B cell (primary cell): ENCODE data around the gene KIAA0232. TPM values are rescaled to one million over a fixed set of nuclear protein-coding genes. Genes with fewer than 3 reads are reported as not detected.

Experiments used
- ATAC-seq: fragments of 200-7000 bp; cut with Tn5 transposase; one replicate; pipeline ENCODE4 v1.10.0; 2021; ENCODE audit warnings: low read depth, mild to moderate bottlenecking, moderate number of reproducible peaks, moderate library complexity
- CTCF ChIA-PET: fragments of 350-600 bp; sonication (Branson Sonifier 250); formaldehyde crosslinking; loops from one replicate; lab custom pipeline; 2021; ENCODE audit warnings: antibody characterized with exemption, inconsistent platforms; lab: Charles Lee
- POLR2A ChIA-PET: fragments of 350-600 bp; sonication (Branson Sonifier 250); formaldehyde crosslinking; loops from one replicate; lab custom pipeline; 2021; ENCODE audit warnings: antibody characterized with exemption; lab: Charles Lee
- DNase-seq: peaks from one replicate; pipeline ENCODE4 v3.0.0; 2013
- H2AFZ ChIP-seq: 2 replicates; pipeline ENCODE4 v1.6.1; 2012; ENCODE audit warnings: mild to moderate bottlenecking, low read depth, low read length; ENCODE audit not compliant: insufficient read depth, poor library complexity, severe bottlenecking
- H3K27ac ChIP-seq, 2 donors: 1 replicate in 1 of 2; 2 replicates in 1 of 2; pipeline ENCODE4 v1.5.1; 2012 to 2013; ENCODE audit warnings: low read length in 2 of 2, mild to moderate bottlenecking in 2 of 2, moderate library complexity in 1 of 2
- H3K27me3 ChIP-seq, 4 experiments: fragments of 200-600 bp in 1 of 4; sonication (generic) in 1 of 4; replicated peaks in 1 of 4; 1 replicate in 2 of 4; 2 replicates in 2 of 4; pipeline versions ENCODE4 v1.6.1 to v1.7.0; 2013 to 2016; ENCODE audit warnings: low read length in 3 of 4, mild to moderate bottlenecking in 2 of 4, mixed read lengths in 1 of 4, moderate library complexity in 1 of 4; ENCODE audit not compliant: insufficient read depth in 4 of 4, control insufficient read depth in 3 of 4; ENCODE audit errors: control extremely low read depth in 1 of 4
- H3K36me3 ChIP-seq, 2 experiments: replicated peaks in 1 of 2; 1 replicate in 1 of 2; 2 replicates in 1 of 2; pipeline versions ENCODE4 v1.6.1 to v1.7.1; 2013; ENCODE audit warnings: low read length in 1 of 2; ENCODE audit not compliant: insufficient read depth in 2 of 2, control insufficient read depth in 1 of 2; ENCODE audit errors: control extremely low read depth in 1 of 2, extremely low read depth in 1 of 2
- H3K4me1 ChIP-seq, 2 donors: fragments of 200-600 bp in 1 of 2; sonication (generic) in 1 of 2; 1 replicate in 1 of 2; 2 replicates in 1 of 2; pipeline versions ENCODE4 v1.5.1 to v1.6.1; 2013 to 2017; ENCODE audit warnings: low read length in 2 of 2; ENCODE audit not compliant: control insufficient read depth in 2 of 2, insufficient read depth in 2 of 2
- H3K4me2 ChIP-seq: replicated peaks from 2 replicates; pipeline ENCODE3; 2012; ENCODE audit warnings: mild to moderate bottlenecking, low read depth, low read length; ENCODE audit not compliant: poor library complexity, severe bottlenecking
- H3K4me3 ChIP-seq, 5 experiments: fragments of 200-600 bp in 1 of 5; sonication (generic) in 1 of 5; 1 replicate in 3 of 5; 2 replicates in 2 of 5; pipeline versions ENCODE4 v1.5.1 to v1.7.0; 2011 to 2016; ENCODE audit warnings: low read length in 4 of 5, mild to moderate bottlenecking in 4 of 5, low read depth in 2 of 5, control low read depth in 1 of 5, moderate library complexity in 1 of 5; ENCODE audit not compliant: insufficient read depth in 1 of 5; ENCODE audit errors: control extremely low read depth in 1 of 5, extremely low read depth in 1 of 5
- H3K79me2 ChIP-seq: fragments of 200-600 bp; sonication (generic); one replicate; pipeline ENCODE4 v1.6.0; 2016; ENCODE audit warnings: low read length; ENCODE audit not compliant: control insufficient read depth, insufficient read depth
- H3K9ac ChIP-seq: fragments of 200-600 bp; sonication (generic); 2 replicates; pipeline ENCODE4 v1.6.1; 2017; ENCODE audit warnings: mild to moderate bottlenecking, low read length, moderate library complexity
- H3K9me3 ChIP-seq, 3 donors: one replicate each; pipeline versions ENCODE4 v1.6.1 to v1.7.1; 2013; ENCODE audit warnings: low read length in 2 of 3; ENCODE audit not compliant: control insufficient read depth in 2 of 3, insufficient read depth in 1 of 3; ENCODE audit errors: control extremely low read depth in 1 of 3
- H4K20me1 ChIP-seq: 2 replicates; pipeline ENCODE4 v1.6.0; 2012; ENCODE audit warnings: mild to moderate bottlenecking, low read length; ENCODE audit not compliant: insufficient read depth, control insufficient read depth, poor library complexity, severe bottlenecking
- H3K27ac Mint-ChIP-seq: one replicate; pipeline ENCODE4 v1.8.0; 2021; ENCODE audit warnings: mixed read lengths
- H3K27me3 Mint-ChIP-seq: one replicate; pipeline ENCODE4 v1.8.0; 2021; ENCODE audit warnings: mixed read lengths
- H3K4me1 Mint-ChIP-seq: one replicate; pipeline ENCODE4 v1.8.0; 2021; ENCODE audit warnings: mixed read lengths
- H3K4me3 Mint-ChIP-seq: one replicate; pipeline ENCODE4 v1.8.0; 2021; ENCODE audit warnings: mixed read lengths
- H3K9me3 Mint-ChIP-seq: one replicate; pipeline ENCODE4 v1.8.0; 2022; ENCODE audit warnings: mixed read lengths; ENCODE audit not compliant: insufficient read depth
- EZH2 ChIP-seq: IDR thresholded peaks from 2 replicates; pipeline ENCODE4 v1.6.1; 2012; ENCODE audit warnings: borderline replicate concordance, low read depth, mild to moderate bottlenecking, moderate library complexity, low read length; ENCODE audit not compliant: insufficient read depth, poor library complexity, severe bottlenecking
- WGBS: methylation state at CpG from one replicate; pipeline ENCODE4 v1.1.5; 2013; ENCODE audit warnings: missing lambda C conversion rate; ENCODE audit not compliant: insufficient coverage; 5-methylcytosine and 5-hydroxymethylcytosine counted together
- intact Hi-C: fragments of 100-400 bp; cut with micrococcal nuclease; formaldehyde crosslinking; loops from one replicate; pipeline ENCODE4 v1.10.0; 2022
- polyA plus RNA-seq: library from polyadenylated mRNA; depleted of rRNA; stranded (reverse); fragments of >200 nt; gene quantifications from 2 replicates; pipeline ENCODE4 v1.2.3, GENCODE V29; 2012
- total RNA-seq, 2 donors: library from RNA; stranded (reverse); fragments of 120-200 nt in 1 of 2; gene quantifications; 1 replicate in 1 of 2; 2 replicates in 1 of 2; pipeline versions ENCODE4 v1.2.3 to v1.2.4, GENCODE V29; 2013 to 2022
- TF ChIP-seq, protein P1 (sequence below): fragments of 200-600 bp; IDR thresholded peaks from one replicate; pipeline ENCODE4 v1.8.0; 2022; ENCODE audit warnings: antibody characterized with exemption, mild to moderate bottlenecking

KIAA0232 gene
- total and polyA plus RNA-seq, 2 donors (not counting 1 experiment from before 2014, with no cell fraction given) = 2.9 to 20.8 TPM

DNA sequence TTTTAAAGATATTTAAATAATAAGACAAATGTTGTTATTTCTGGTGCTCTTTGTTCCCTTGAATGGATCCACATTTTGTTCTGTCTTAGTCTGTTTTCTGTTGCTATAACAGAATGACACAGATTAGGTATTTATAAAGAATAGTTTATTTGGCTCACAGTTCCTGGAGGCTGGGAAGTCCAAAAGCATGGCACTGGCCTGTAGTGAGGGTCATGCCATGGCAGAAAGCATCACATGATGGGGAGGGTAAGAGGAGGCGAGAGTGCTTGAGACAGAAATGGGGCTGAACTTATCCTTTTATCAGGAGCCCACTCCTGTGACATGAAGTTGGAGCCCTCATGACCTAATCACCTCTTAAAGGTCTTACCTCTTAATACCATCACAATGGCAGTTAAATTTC is 38.2 kb downstream of the KIAA0232 start:
- Histone ChIP-seq H2AFZ (no peak overlapping the region), H3K4me3 (no peak overlapping the region), H3K79me2 (peaks cover 39% of the 10 kb centered on the region), H3K27me3 (no peaks in the 10 kb centered on the region), H3K9ac (no peak overlapping the region), H3K36me3 (peaks cover 3 to 17% of the 10 kb centered on the region in 2 experiments), H3K4me1 (no peaks in the 10 kb centered on the region), H3K27ac (no peak overlapping the region), H4K20me1 (no peaks in the 10 kb centered on the region), H3K9me3 (peaks cover 1 to 28% (median 4%) of the 10 kb centered on the region in 3 donors), H3K4me2 (no peak overlapping the region)
- ATAC-seq (no peak), DNase-seq (no peak)
- Mint-ChIP-seq H3K27ac (no peak overlapping the region), H3K9me3 (peaks cover 5% of the 10 kb centered on the region), H3K4me3 (no peak overlapping the region), H3K4me1 (peaks cover 9% of the 10 kb centered on the region), H3K27me3 (no peaks in the 10 kb centered on the region)
- TF ChIP-seq, protein P1, sequence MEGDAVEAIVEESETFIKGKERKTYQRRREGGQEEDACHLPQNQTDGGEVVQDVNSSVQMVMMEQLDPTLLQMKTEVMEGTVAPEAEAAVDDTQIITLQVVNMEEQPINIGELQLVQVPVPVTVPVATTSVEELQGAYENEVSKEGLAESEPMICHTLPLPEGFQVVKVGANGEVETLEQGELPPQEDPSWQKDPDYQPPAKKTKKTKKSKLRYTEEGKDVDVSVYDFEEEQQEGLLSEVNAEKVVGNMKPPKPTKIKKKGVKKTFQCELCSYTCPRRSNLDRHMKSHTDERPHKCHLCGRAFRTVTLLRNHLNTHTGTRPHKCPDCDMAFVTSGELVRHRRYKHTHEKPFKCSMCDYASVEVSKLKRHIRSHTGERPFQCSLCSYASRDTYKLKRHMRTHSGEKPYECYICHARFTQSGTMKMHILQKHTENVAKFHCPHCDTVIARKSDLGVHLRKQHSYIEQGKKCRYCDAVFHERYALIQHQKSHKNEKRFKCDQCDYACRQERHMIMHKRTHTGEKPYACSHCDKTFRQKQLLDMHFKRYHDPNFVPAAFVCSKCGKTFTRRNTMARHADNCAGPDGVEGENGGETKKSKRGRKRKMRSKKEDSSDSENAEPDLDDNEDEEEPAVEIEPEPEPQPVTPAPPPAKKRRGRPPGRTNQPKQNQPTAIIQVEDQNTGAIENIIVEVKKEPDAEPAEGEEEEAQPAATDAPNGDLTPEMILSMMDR = no peak
- TF ChIP-seq EZH2 = no peak
- ChIA-PET POLR2A (no interaction called here), CTCF (no interaction called here)
- intact Hi-C loops = no loop called here
- no CpG with 5 or more reads among the region's 1 CpG for WGBS

DNA sequence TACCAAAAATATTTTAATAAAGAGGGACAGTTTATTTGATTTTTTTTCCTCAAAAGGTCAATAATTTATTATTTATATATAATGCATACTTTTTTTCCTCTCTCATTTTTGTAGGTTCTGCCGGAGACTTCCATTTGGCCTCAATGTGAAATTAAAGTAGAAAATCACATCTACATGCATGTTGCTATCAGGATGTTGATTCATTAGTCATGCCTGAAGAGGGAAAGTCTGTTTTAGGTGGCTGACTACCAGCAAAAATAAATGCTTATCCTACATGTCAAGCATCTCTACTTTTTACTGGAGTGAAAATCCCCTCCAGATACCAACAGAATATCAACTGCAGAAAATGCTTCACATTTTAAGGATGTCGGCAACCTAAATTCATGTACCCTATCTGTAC is 41.5 kb downstream of the KIAA0232 start:
- no peak for TF ChIP-seq EZH2
- TF ChIP-seq, protein P1 = no peak

More for the DNA sequence above, 41.5 kb downstream of the KIAA0232 start:
- POLR2A ChIA-PET = no interaction called here
- no peak overlapping the region for H2AFZ ChIP-seq
- peaks cover 1 to 14% of the 10 kb centered on the region in 2 experiments for H3K36me3 ChIP-seq
- H3K9ac ChIP-seq = no peak overlapping the region
- no peak for ATAC-seq
- no peak overlapping the region for H3K4me2 ChIP-seq
- intact Hi-C loops = no loop called here
- no peaks in the 10 kb centered on the region for H4K20me1 ChIP-seq
- 100% methylated on average over 1 of the region's 2 CpGs for WGBS
- no peak overlapping the region for H3K4me3 ChIP-seq
- CTCF ChIA-PET = no interaction called here
- H3K4me3 Mint-ChIP-seq = no peak overlapping the region
- H3K27me3 ChIP-seq = no peaks in the 10 kb centered on the region
- H3K9me3 Mint-ChIP-seq = peaks cover 5% of the 10 kb centered on the region
- H3K4me1 Mint-ChIP-seq = peaks cover 6% of the 10 kb centered on the region
- no peak overlapping the region for H3K27ac Mint-ChIP-seq
- no peak overlapping the region for H3K27ac ChIP-seq
- H3K27me3 Mint-ChIP-seq = no peaks in the 10 kb centered on the region
- H3K9me3 ChIP-seq = peaks cover 0 to 20% (median 4%) of the 10 kb centered on the region in 3 donors
- H3K4me1 ChIP-seq = no peaks in the 10 kb centered on the region
- no peak for DNase-seq
- H3K79me2 ChIP-seq = peaks cover 24% of the 10 kb centered on the region
